ENCODE data around the gene MTHFSD.
"Not testable (repeated sequence)": the region's sequence is repeated elsewhere in the genome, so short reads cannot be mapped to it uniquely, and the experiment has no call there.

The MTHFSD gene, protein sequence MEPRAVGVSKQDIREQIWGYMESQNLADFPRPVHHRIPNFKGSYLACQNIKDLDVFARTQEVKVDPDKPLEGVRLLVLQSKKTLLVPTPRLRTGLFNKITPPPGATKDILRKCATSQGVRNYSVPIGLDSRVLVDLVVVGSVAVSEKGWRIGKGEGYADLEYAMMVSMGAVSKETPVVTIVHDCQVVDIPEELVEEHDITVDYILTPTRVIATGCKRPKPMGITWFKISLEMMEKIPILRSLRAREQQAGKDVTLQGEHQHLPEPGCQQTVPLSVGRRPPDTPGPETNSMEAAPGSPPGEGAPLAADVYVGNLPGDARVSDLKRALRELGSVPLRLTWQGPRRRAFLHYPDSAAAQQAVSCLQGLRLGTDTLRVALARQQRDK

DNA sequence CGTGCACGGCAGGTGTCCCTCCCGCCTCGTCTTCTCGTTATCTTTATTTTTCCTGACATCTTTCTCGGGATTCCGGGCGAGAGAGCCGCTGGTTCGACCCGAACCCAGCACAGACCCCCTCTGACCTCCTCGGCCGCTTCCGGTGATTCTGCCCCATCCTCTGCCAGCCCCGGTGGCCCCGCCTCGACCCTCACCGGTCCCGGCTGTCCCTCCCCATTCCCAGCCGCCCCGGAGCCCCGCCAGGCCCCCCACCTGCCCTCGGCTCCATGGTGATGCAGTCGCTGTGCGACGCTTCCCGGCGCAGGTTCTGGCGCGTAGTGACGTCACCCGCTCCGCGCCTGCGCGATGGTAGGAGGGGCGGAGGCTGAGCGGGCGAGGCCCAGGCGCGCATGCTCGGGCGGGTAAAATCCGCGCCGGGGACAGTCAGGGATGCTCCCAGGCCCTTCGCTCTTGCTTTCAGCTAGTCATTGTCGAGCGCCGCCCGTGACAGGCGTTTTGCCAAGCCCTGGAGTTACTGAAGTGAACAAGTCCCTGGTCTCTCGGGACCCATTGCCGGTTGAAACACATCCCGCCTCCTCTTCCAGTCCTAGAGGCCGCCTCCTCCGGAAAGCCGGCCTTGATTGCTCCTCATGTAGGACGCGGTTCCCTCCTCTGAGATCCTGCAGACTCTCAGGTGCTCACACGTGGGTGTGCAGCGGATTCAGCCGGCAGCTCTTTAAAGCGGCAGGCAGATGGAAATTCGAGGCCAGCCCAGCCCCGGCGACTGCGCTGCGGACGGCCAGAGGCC lies at the start of gene MTHFSD:
Gene MTHFSD, minus strand, starts transcription at position 319 of the 787 bp plus-strand sequence. Its CDS starts 51 bp downstream, at position 268.
- DNase-seq (ENCODE audit: low spot score), result peak; percentile 84

DNA sequence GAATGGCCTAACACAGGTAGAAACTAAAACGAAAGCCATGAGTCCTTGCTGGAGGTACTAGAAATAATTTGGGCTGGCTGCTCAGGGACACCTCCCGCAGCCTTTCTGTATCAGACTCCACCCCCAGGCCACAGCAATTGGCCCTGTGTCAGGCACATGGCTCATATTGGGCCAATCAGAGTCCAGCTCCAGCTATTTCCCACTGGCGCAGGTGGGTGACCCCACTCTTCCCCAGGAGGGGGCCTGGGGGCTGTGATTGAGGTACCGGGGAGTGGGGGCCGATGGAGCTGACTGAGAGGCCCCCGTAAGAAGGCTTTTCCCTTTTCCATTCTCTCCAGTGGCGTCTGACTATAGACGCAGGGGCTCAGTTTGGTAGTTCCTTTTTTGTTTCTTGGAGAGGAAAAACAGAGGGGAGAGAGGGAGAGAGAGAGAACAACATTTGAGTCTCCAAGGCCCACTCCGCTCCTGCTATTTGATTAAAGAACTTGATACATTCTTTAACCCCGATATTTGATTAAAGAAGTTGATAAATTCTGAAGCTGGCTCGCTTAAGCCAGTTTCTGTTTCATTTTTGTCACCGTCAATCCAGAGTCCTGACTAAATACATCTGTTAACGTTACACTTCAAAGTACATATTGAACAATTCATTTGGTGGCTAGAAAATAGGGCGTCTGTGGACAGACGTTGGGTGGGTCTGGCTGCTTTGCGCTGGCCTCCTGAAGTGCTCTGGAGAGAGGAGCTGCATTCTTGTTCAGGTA lies 49.6 kb upstream of the MTHFSD start:
- no peak for DNase-seq (ENCODE audit: low spot score)

DNA sequence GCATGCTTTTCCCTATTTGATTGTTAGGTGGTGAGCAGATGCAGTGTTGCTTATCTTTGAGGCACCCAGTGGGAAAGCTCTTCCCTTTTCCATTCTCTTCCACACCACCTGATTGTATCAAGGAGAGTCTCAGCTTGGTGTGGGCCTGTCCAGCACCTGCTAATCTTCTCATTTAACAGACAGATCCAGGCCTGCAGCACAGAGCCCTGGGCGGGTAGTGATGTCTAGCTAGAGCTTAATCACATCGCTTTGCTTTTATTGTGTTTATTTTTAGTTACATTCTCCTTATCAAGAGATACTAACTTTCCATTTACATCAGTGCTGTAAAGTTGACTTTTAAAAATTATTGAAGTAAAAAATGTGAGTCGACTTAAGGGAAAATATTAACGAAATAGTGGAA lies 47.5 kb upstream of the MTHFSD start:
- DNase-seq (ENCODE audit: low spot score), result no peak

DNA sequence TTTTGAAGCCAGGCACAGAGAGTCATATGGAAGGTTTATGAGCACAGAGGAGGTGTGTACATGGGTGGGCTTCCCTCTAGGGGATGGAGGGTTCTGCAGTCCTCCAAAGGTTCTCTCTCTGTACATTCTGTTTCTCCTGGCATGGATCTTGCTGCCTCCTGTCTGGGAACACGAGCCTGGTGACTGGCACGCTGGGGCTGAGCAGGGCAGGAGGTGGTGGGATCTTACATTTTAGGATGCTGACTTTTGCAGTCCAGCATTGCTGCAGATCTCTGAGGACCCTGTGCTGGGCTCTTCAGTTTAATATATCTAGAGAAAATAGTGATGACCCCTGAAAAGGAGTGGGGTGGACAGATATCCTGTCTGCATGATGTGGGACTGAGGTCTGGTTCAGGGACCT lies 46.3 kb upstream of the MTHFSD start:
- DNase-seq (ENCODE audit: low spot score), result no peak

DNA sequence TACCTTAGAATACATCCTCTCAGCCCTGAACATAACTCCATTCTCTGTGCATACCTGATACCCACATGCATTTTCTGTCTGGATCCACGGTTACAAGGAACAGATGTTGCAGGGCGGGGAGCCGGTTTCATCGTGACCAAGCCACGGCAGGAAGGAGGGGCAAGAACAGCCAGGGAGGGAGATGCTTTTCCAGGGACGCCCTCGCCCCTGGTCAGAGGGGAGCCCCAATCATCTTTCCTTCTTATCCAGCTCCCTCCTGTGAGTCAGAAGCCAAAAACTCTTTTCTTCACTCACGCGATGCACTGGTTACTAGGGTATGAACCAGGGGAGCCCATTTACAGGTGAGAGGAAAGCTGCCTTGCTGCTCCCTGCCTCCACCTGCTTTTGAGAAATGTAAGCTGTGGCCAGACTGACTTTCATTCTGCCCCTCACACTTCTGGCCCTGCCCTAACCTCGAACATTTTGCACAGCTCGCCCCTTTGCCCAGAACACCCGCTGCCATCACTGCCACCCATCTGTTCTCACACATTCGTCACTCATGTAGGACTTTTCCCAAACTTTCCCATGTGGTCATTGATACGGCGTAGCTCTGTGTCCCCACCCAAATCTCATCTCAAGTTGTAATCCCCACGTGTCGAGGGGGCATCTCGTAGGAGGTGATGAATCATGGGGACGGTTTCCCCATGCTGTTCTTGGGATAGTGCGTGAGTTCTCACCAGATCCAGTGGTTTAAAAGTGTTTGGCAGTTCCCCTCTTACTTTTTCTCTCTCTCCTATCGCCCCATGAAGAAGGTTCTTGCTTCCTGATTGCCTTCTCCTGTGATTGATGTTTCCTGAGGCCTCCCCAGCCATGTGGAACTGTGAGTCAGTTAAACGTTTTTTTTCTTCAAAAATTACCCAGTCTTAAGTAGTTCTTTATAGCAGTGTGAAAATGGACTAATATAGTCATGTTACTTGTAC lies 43.9 kb upstream of the MTHFSD start:
- no peak for DNase-seq (ENCODE audit: low spot score)

DNA sequence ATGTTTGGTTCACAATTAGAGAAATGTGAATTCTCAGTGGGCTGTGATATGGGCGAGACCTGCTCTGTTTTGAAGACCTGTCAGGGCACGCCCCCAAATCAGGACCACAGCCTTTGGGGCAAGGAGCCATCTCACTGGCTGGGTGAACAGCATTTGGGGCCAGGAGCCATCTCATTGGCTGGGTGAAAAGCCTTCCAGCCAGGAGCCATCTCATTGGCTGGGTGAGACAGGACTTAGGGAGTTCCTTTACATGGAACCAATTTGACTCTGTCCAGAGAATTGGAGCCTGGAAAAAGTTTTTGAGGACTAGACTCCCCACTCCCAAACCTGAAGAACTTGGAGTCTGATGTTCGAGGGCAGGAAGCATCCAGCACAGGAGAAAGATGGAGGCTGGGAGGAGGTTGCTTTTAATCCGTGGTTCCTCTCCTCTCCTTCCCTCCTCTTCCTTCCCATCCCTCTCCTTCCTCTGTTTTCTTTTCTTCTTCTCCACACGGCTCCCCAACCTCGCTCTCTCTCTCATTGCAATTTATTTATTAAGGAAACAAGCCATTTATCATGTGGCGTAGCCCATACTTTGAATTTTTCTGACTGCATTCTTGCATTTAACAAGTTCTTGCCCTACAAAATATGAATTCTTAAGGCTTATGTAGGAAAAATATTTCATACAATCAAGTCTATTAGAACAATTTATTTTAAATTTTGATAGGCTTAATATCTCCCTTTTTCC lies 43.0 kb upstream of the MTHFSD start:
- no peak for DNase-seq (ENCODE audit: low spot score)

DNA sequence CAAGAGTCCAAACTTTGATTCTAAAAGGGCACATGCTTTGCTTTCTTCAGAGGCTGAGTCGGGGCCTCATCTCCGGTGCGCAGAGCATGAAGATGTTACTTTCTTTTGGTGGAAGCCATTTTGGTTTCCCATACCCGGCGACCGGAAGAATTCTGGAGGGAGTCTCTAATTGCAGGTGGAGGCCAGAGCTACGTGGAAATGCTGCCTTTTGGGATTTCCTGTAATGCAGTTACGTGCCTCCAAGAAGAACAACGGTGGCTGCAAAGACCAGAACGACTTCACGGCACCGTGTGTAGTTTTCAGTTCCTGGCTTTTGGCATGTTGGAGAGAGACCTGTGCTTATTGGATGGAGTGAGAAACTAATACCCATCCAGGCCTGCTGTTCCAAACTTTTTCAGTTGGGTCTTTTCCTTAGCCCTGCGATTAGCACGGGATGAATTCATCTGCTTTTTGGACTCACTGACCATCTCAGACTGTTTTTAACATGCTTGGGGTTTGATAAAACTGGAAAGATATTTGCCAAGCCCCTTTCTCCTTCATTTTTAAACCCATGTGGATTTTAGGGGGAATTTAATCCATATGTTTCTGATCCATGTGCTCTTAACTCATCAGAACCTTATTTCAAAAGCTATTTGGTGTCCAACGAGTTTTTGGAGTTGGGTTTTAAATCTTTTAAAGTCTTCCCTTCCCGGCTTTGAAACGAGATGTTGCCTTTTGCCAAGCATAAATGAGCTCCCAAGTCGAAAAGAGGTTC lies 42.3 kb upstream of the MTHFSD start:
- DNase-seq (ENCODE audit: low spot score), result no peak

DNA sequence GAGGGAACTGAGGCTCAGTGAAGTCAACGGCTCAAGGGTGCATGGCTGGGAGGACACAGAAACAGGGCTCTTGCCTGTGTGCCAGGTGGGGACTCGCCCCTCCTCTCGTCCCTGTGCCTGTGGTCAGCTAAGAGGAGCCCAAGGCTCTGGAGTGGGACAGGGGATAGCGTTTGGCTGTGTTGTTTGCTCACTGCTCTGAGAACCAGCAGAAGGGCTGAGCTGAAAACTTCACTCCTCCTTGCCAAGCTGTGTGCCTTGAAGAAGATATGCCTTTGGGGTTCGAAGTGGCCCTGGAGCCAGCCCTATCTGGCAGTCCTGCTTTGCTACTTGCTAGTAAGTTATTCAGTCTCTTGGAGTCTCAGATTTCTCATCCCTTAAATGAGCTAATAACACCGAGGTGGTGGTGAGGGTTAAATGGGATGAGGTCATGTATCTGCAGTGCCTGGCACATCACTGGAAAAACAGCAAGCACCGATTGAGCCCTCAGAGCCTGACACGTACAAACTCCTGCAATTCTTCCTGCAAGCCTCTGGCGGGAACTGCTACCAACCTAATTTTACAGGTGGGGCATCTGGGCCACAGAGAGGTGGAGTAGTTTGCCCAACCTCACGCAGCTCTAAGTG lies 41.1 kb upstream of the MTHFSD start:
- no peak for DNase-seq (ENCODE audit: low spot score)

DNA sequence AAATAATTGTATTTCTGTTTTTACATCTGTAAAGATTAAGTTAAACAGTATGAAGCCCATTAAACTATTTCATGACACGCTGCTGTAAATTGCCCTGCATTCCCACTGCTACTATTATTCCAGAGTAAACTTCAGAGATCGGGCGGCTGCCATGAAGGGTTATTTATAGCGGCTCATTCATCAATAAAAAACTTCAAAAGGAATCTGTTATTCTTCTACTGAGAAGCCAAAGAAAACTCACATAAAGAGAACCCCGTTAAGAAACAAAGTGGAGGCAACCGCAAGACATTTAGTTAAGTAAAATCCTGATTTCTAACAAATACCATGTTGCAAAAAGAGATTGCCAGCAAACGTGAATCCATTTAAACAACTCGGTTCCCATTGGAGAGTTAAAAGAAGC lies 39.7 kb upstream of the MTHFSD start:
- no peak for DNase-seq (ENCODE audit: low spot score)

DNA sequence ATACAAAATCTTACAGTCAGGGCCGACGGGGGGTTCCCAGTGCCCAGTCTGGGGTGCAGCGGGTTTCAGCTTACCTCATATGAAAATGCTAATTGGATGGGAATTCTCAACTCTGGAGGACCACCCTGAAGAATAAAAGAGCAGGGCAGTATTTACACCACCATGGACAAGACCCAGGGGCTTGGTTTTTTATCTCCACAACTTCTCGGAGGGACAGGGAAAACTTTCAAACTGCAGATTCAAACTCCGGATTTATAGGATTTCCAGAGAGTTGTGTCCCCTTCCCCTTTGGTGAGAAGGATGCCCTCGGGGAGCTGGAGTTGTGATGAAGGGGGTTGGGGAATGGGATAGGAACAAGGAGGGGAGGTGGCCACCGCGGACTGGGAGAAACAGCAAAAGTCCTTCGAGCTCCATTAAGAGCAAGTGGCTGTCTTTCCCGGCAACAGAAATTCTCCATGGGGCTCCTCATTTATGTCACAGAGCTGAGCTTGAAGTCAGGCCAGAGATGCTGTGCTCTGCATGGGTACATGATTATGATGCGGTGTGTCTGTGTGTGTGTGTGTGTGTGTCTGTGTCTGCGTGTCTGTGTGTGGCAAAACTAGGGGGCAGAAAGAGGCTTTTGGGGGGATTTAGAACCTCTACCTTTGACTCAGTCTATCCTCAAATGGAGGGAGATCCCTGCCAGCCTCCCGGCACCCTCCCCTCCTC lies 39.0 kb upstream of the MTHFSD start:
- DNase-seq (ENCODE audit: low spot score), result no peak

DNA sequence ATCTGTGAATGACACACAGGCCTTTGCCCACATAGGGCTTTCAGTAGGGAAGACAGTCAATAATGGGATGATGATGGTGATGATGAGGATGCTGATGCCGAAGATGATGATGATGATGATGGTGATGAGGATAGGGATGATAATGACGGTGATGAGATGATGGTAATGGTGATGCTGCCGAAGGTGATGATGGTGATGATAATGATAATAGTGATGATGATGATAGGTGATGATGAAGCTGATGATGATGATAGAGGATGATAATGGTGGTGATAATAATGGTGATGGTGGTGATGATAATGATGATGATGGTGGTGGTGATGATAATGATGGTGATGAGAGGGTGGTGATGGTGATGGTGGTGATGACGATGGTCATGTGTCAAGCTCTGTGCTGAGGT lies 36.2 kb upstream of the MTHFSD start:
- DNase-seq (ENCODE audit: low spot score), result no peak

DNA sequence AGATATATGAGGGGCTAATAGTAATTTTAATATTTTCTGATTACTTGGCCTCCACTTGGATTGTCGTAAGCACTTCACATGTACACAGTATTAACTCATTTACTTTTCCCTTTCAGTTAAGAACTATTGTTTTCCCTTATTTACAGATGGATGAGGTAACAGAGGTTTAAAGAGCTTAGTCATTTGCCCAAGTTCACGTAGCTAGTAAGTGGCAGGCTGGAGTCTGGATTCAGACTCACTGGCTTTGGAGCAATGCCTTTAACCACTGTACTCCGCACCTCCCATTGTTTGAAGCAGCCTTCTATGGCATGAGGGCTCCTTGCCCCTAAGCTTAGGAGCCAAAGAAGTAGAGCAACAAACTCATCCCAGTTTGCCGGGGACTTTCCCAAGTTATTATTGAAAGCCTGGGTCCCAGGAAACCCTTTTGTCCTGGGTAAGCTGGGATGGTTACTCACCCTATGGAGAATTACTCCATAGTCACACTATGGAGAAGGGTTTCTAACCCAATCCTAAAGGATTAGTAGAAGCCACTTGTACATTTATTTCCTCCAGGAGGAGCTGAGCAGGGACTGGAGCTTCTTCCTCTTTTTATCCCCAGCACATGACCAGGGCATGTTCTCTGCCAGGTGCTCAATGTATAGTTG lies 35.6 kb upstream of the MTHFSD start:
- no peak for DNase-seq (ENCODE audit: low spot score)

DNA sequence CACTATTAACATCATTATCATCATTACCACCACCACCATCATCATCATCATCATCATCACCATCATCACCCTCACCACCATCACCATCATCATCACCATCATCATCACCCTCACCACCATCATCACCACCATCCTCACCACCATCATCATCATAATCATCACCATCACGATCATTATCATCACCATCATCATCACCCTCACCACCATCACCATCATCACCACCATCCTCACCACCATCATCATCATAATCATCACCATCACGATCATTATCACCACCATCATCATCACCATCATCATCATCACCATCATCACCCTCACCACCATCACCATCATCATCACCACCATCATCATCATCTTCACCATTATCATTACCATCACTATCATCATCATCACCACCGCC lies 32.9 kb upstream of the MTHFSD start:
- not testable (repeated sequence) for DNase-seq (ENCODE audit: low spot score)

DNA sequence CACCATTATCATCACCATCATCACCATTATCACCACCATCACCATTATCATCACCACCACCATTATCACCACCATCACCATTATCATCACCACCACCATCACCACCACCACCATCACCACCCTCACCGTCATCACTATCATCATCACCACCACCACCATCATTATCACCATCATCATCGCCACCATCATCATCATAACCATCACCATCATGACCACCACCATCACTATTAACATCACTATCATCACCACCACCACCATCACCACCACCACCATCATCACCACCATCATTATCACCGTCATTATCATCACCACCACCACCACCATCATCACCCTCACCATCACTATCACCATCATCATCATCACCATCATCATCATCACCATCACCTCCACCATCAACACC lies 32.5 kb upstream of the MTHFSD start:
- DNase-seq (ENCODE audit: low spot score), result no peak

DNA sequence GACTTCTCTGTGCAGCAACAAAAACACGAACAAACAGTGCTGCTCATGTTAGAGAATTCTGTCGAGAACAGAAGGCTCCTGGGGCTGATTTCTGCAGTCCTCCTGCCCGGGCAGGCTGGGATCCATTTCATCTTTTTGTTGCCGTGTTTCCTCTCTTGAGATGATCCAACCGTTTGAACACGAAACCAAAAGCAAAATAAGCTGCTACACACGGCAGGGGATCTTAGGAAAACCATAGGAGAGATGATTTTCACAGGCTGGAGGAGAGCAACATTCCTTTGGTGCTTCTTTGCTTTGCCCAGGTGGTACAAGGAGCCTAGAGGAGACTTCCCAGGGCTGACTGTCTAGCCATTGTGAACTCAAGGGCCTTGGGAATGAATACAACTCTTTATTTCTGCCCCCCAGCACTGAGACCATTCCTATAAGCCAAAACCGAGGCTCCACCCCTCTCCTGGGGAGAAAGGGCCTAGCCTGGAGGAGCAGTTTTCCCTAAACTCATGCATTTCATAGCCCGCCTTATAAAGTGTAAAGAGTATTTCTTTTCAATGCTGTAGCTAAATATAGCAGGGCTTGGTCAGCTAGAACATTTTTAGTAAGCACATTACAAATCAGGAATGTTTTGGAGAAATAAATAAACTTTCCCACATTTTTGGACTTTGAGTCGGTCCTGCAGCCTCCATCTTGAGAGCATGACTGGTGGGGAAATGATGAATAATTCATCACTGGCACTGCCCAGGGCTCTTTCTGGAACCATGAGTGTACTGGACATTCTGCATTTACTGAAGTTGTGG lies 31.0 kb upstream of the MTHFSD start:
- no peak for DNase-seq (ENCODE audit: low spot score)

DNA sequence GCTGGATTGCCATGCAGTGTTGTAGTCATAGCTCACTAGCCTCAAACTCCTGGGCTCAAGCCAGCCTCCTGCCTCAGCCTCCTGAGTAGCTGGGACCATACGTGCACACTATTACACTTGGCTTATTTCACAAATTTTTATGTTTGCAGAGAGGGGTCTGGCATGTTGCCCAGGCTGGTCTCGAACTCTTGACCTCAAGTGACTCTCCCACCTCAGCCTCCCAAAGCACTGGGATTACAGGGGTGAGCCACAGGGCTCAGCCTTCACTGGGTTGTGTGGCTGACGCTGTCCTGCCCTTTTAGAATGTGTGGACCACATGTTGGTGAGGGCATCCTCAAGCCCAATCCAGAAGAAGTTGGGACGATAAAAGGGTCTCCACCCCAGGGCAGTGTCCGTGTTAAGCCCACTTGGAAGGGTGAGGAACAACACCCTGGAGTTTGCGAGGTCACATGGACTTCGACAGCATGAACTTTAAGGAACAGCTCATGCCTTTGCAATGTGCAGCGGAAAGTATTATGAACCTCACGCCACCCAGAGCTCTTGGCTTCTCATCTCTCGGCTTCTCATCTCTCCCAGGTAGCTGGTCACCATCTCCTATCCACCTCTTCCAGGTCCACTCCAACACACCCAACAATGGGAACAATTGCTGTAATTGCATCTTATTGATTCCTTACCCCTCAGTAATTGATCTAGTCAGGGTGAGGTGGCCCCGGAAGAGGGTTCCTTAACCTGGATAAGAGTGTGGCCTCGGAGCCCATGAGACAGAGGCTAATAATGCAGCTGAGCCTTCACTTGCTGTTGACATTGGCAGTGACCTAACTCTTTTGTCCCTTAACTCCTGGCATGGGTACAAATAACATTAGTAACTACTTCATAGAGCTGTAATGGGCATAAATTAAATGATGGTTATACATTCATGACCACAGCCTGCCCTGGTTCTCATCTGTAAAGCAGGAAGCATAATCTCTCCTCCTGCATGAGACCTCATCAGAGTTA lies 30.0 kb upstream of the MTHFSD start:
- no peak for DNase-seq (ENCODE audit: low spot score)

Measured in cerebellar cortex (tissue), 1 donor.